Dedifferentiated amniotic fluid mesenchymal stem cell (primary cell): Measurements from ENCODE around the gene CAMTA2.
"Not testable (repeated sequence)": the region's sequence is repeated elsewhere in the genome, so short reads cannot be mapped to it uniquely, and the experiment has no call there.

Experiments used
- DNase-seq: peaks from one replicate; pipeline ENCODE4 v3.0.0-alpha.2; 2016; ENCODE audit errors: extremely low spot score

Gene CAMTA2

GRCh38 chr17:4931963-4932362 lies 55.5 kb downstream of the CAMTA2 start, which contains the start of gene GP1BA:
GP1BA (plus strand) TSS chr17:4932277; CDS start chr17:4932605, 328 bp downstream.
- no peak for DNase-seq

GRCh38 chr17:4928881-4929280 lies 58.6 kb downstream of the CAMTA2 start:
- no peak for DNase-seq

GRCh38 chr17:4926577-4927335 lies 60.7 kb downstream of the CAMTA2 start:
- DNase-seq = not testable (repeated sequence)

- DNase-seq = no peak
Measured at GRCh38 chr17:4921320-4921719, 66.2 kb downstream of the CAMTA2 start.

GRCh38 chr17:4920351-4921048 lies 67.0 kb downstream of the CAMTA2 start:
- no peak for DNase-seq

- no peak for DNase-seq
Measured at GRCh38 chr17:4919511-4920047, 67.9 kb downstream of the CAMTA2 start.
